ENCODE results near the gene IL1RAP.

DNA sequence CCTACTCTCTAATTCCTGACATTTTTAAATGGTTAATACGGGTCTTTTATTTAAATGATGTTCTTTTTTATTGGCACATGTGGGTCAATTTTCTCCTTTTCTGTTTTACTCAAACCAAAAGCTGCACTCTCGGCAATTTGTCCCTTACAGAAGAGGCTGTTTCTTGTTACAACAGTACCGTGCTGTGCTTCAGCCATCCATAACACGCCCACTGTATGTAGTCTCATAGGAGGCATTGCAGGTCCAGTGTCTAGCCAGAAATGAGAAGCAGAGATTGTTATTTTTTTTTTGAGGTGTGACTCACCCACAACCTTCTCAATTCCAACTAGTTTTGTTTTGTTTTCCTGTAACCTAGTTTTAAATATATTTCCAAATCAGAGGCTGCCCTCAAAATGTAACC lies 184.0 kb downstream of the IL1RAP start:
- TF ChIP-seq POLR2A (IDR thresholded peaks at IDR 0.05) (no peak), POLR2AphosphoS5 (IDR thresholded peaks at IDR 0.05; ENCODE audit: insufficient read depth in 1 of 2, low read depth in 1 of 2) (no peak)
- TF ChIP-seq, protein P1, sequence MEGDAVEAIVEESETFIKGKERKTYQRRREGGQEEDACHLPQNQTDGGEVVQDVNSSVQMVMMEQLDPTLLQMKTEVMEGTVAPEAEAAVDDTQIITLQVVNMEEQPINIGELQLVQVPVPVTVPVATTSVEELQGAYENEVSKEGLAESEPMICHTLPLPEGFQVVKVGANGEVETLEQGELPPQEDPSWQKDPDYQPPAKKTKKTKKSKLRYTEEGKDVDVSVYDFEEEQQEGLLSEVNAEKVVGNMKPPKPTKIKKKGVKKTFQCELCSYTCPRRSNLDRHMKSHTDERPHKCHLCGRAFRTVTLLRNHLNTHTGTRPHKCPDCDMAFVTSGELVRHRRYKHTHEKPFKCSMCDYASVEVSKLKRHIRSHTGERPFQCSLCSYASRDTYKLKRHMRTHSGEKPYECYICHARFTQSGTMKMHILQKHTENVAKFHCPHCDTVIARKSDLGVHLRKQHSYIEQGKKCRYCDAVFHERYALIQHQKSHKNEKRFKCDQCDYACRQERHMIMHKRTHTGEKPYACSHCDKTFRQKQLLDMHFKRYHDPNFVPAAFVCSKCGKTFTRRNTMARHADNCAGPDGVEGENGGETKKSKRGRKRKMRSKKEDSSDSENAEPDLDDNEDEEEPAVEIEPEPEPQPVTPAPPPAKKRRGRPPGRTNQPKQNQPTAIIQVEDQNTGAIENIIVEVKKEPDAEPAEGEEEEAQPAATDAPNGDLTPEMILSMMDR (IDR thresholded peaks at IDR 0.05) = no peak

All from vagina (tissue), 2 donors.